Body of pancreas (tissue), 4 donors: Measurements from ENCODE around the gene CMSS1. TPM values are rescaled to one million over a fixed set of nuclear protein-coding genes. Genes with fewer than 3 reads are reported as not detected.

Experiments used
- ATAC-seq: fragments of 150-250 bp; one replicate; pipeline ENCODE4 v1.9.1; 2016
- DNase-seq, 4 donors: peaks; one replicate each; pipeline ENCODE4 v3.0.0-alpha.2; 2019
- H3K27ac ChIP-seq, 4 donors: fragments of 200-600 bp; sonication (generic); 1 replicate in 3 of 4; 2 replicates in 1 of 4; pipeline versions ENCODE4 v1.5.1 to v1.6.1; 2016 to 2019; ENCODE audit warnings: mild to moderate bottlenecking in 1 of 4, mixed read lengths in 1 of 4, moderate library complexity in 1 of 4
- H3K27me3 ChIP-seq, 2 donors: fragments of 200-600 bp; sonication (generic); one replicate each; pipeline ENCODE4 v1.6.0; 2016; ENCODE audit warnings: mild to moderate bottlenecking in 1 of 2
- H3K36me3 ChIP-seq, 2 donors: fragments of 200-600 bp; sonication (generic); replicated peaks in 1 of 2; 2 replicates each; pipeline ENCODE4 v1.5.1; 2016; ENCODE audit warnings: low read depth in 2 of 2; ENCODE audit not compliant: insufficient read depth in 1 of 2
- H3K4me1 ChIP-seq: fragments of 200-600 bp; sonication (generic); one replicate; pipeline ENCODE4 v1.6.0; 2016
- H3K4me3 ChIP-seq, 2 donors: fragments of 200-600 bp; sonication (generic); 1 replicate in 1 of 2; 2 replicates in 1 of 2; pipeline ENCODE4 v1.5.1; 2016 to 2019
- H3K9me3 ChIP-seq, 3 donors: fragments of 200-600 bp; sonication (generic); 1 replicate in 2 of 3; 2 replicates in 1 of 3; pipeline ENCODE4 v1.5.1; 2016
- POLR2A ChIP-seq, 3 donors: fragments of 450-650 bp; IDR thresholded peaks; one replicate each; pipeline ENCODE4 v1.6.1; 2016; ENCODE audit warnings: antibody characterized with exemption in 3 of 3, mild to moderate bottlenecking in 2 of 3
- WGBS, 2 donors: methylation state at CpG; one replicate each; pipeline ENCODE4 v1.1.5; 2017; 5-methylcytosine and 5-hydroxymethylcytosine counted together
- intact Hi-C: fragments of 100-400 bp; cut with DNase I; formaldehyde crosslinking; loops from one replicate; pipeline ENCODE4 v1.15.1; 2023
- microRNA-seq, 2 donors: library from miRNA; unstranded; fragments of <30 nt; microRNA quantifications; one replicate each; pipeline ENCODE4, GENCODE V29; 2016; ENCODE audit warnings: borderline number of aligned reads in 2 of 2, borderline replicate concordance in 2 of 2
- small RNA-seq: library from RNA; depleted of rRNA; stranded (forward); fragments of <200 nt; gene quantifications from one replicate; pipeline ENCODE3, GENCODE V24; 2016
- total RNA-seq, 2 donors: library from RNA; depleted of rRNA; stranded (reverse); fragments of >200 nt; gene quantifications; one replicate each; pipeline ENCODE4 v1.1.0, GENCODE V29; 2016
- TF ChIP-seq, protein P1 (sequence below), 7 experiments: fragments of 450-650 bp in 4 of 7; fragments of 200-600 bp in 3 of 7; sonication (generic) in 3 of 7; IDR thresholded peaks; one replicate each; pipeline ENCODE4 v1.5.1; 2016 to 2019; ENCODE audit warnings: antibody characterized with exemption in 7 of 7

The CMSS1 gene
- total RNA-seq, 2 donors from 2014 or later: 3.9 to 21.4 TPM

DNA sequence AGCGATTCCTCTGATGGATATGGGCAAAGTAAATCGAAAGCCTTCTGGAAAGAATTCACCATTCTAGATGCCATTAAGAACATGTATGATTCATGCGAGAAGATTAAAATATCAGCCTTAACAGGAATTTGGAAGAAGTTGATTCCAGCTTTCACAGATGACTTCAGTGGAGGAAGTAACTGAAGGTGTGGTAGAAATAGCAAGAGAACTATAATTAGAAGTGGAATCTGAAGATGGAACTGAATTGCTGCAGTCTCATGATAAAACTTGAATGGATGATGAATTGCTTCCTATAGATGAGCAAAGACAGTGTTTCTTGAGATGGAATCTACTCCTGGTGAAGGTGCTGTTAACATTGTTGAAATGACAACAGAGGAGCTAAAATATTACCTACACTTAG, 413.0 kb downstream of the CMSS1 start:
- Histone ChIP-seq H3K4me3 (no peak overlapping the region), H3K9me3 (no peaks in the 10 kb centered on the region), H3K4me1 (no peaks in the 10 kb centered on the region), H3K36me3 (no peaks in the 10 kb centered on the region), H3K27me3 (no peaks in the 10 kb centered on the region), H3K27ac (no peak overlapping the region)
- ATAC-seq: no peak
- WGBS, 2 donors: 78 to 82% methylated on average over 3 of the region's 3 CpGs
- intact Hi-C loops: no loop called here
- DNase-seq: no peak
- TF ChIP-seq, protein P1, sequence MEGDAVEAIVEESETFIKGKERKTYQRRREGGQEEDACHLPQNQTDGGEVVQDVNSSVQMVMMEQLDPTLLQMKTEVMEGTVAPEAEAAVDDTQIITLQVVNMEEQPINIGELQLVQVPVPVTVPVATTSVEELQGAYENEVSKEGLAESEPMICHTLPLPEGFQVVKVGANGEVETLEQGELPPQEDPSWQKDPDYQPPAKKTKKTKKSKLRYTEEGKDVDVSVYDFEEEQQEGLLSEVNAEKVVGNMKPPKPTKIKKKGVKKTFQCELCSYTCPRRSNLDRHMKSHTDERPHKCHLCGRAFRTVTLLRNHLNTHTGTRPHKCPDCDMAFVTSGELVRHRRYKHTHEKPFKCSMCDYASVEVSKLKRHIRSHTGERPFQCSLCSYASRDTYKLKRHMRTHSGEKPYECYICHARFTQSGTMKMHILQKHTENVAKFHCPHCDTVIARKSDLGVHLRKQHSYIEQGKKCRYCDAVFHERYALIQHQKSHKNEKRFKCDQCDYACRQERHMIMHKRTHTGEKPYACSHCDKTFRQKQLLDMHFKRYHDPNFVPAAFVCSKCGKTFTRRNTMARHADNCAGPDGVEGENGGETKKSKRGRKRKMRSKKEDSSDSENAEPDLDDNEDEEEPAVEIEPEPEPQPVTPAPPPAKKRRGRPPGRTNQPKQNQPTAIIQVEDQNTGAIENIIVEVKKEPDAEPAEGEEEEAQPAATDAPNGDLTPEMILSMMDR (IDR thresholded peaks at IDR 0.05): no peak
- TF ChIP-seq POLR2A (IDR thresholded peaks at IDR 0.05): no peak

Small RNA genes within 50 kb of the gene (microRNA-seq; reads per million reads assigned to microRNA genes)
- 0 reads per million in 2 donors for gene MIR3921

Small RNA genes within 50 kb of the gene (small RNA-seq; reads per million reads assigned to genes)
- gene MIR3921: not detected

Other genes with a start within 250 kb of the CMSS1 start
- gene COL8A1, start 179.3 kb upstream of the CMSS1 start, total RNA-seq: 1 to 10 TPM in 1 of 2 donors, under 1 TPM in 1; 0.99 to 5.4 TPM